HG03460 (cell line): ENCODE results near the gene PSME2.
"Not testable (repeated sequence)": the region's sequence is repeated elsewhere in the genome, so short reads cannot be mapped to it uniquely, and the experiment has no call there.

Experiments used
- ATAC-seq: cut with Tn5 transposase; IDR thresholded peaks from one replicate; pipeline ENCODE4 v1.9.1; 2021; ENCODE audit not compliant: unreplicated experiment

The PSME2 gene

GRCh38 chr14:24115422-24116127 is 30.8 kb downstream of the PSME2 start:
- ATAC-seq: no peak

GRCh38 chr14:24114532-24115421 is 31.6 kb downstream of the PSME2 start, which contains the start of the genes DCAF11 and NRL:
Gene DCAF11, plus strand, starts transcription at chr14:24114777. Its CDS starts 818 bp downstream, at chr14:24115595.
Gene NRL, minus strand, starts transcription at chr14:24114949. Its CDS starts 32,101 bp downstream, at chr14:24082848.
- ATAC-seq: peak; percentile 82

GRCh38 chr14:24113801-24114531 is 32.4 kb downstream of the PSME2 start:
- peak; percentile 33 for ATAC-seq

DNA sequence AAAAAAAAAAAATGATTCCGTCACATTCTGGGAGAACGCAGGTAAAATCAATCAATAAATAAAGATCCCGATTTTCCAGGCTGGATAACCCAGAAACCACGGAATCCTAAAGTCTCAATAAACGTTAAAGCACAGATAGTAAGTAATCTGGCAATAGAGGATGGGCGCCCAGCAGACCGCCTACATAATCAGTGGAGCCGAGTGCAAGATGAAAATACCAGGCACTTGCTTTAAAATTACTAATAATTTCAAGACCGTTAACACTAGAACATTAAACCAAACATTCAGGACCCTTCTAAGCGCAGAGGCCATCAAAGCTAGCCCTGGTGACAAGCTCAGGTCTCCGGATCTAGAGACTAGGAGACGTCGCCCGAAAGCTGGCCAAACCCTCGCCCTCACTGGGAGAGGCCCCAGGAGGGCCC is 33.0 kb downstream of the PSME2 start:
- ATAC-seq: no peak

- ATAC-seq: no peak
Measured at GRCh38 chr14:24110523-24110922, 35.9 kb downstream of the PSME2 start.

GRCh38 chr14:24110060-24110459 is 36.4 kb downstream of the PSME2 start:
- ATAC-seq: no peak

- peak; percentile 29 for ATAC-seq
Measured at GRCh38 chr14:24108336-24108874, 38.0 kb downstream of the PSME2 start.

DNA sequence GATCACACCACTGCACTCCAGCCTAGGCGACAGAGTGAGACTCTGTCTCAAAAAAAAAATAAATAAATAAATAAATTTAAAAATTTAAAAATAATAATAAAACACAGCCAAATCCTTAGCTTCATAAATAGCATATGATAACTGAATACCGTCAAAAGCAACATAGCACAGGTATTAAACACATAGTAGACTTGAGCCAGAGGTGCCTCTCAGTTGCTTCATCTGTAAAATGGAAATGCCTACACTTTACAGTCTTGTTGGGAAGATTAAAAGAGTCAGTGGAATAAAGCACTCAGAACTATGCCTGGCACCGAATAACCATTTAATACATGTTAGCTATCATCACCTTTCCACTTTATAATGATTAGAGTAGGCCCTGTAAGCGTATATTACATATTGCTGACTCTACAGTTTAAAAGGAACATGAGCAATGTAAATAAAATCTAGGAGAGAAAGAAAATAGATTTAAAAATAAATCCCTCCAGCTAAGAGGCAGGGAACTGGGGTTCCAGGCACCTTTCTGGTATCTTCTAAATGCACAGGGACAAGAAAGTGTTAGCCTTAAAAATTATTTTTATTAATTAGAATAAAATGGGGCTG is 39.6 kb downstream of the PSME2 start:
- no peak for ATAC-seq

DNA sequence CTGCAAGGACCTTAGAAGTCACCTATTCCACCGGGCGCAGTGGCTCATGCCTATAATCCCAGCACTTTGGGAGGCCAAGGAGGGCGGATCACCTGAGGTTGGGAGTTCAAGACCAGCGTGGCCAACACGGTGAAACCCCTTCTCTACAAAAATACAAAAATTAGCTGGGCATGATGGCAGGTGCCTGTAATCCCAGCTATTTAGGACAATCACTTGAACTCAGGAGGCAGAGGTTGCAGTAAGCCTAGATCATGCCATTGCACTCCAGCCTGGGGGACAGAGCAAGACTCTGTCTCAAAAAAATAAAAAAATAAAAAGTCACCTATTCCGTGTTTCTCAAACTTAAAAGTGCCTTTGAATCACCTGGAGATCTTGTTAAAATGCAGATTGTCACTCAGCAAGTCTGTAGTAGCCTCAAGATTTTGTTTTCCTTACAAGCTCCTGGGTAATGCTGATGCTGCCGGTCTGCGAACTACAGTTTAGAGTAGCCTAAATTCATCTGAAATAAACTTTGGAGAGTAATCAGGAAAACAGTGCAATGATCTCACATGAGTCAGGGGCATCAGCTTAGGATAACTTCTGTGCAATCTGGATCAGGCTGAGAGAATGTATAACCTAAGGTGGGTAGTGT is 40.7 kb downstream of the PSME2 start:
- not testable (repeated sequence) for ATAC-seq

DNA sequence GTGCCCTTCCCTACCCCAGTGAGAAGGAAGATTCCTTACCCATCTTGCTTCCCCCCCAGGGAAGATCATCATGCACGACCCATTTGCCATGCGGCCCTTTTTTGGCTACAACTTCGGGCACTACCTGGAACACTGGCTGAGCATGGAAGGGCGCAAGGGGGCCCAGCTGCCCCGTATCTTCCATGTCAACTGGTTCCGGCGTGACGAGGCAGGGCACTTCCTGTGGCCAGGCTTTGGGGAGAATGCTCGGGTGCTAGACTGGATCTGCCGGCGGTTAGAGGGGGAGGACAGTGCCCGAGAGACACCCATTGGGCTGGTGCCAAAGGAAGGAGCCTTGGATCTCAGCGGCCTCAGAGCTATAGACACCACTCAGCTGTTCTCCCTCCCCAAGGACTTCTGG is 43.0 kb downstream of the PSME2 start:
- ATAC-seq: no peak

DNA sequence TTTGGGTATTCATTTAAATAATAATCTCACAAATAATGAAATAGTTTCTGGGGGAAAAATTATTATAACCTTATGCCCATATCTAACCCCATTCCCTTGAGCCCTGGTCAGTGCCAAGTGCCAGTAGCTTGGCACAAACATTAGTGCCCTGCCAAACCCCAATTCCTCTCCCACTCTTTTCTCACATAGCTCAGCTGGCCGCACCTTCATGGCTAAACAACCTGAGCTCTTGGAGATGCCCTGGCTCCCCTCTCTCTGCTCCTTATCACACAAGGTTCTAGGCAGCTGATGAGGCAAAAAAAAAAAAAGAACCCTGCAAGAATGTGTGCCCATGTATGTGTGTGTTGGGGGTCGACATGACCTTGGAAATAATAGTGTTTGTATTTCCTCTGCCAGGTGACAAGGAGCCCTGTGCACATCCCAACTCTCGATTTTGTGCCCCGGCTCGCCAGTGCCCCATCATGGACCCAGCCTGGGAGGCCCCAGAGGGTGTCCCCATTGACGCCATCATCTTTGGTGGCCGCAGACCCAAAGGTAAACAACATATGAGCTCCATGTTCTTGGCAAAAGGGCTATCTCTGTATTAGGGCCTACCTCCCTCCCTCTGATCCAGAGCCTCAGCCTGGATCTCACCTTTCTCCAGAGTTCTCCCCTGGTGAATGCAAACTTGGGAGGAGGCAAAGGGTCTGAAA is 43.9 kb downstream of the PSME2 start:
- no peak for ATAC-seq

DNA sequence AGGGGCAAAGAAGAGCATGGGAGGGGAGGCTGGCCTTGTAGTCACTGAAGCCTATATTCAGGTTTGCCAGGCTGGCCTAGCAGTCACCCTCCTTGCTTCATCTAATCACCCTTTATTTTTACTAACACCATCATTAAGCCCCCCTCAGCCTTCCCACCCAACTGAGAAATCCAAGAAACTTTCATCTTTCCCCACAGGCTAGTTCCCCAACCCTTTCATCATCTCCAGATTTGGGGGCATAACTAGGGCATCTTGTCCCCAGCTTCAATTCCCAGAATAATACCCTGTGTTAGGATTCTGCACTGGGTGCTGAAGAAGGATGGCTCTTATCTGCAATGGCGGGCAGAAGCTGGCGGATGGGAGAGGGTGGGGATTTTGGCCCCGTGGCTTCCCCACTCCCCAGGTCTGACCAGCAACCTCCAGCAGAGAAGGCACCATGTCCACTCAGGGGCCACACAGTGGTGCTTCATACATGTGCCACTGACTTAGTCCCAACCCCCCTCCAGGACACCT is 45.4 kb downstream of the PSME2 start:
- ATAC-seq: no peak

DNA sequence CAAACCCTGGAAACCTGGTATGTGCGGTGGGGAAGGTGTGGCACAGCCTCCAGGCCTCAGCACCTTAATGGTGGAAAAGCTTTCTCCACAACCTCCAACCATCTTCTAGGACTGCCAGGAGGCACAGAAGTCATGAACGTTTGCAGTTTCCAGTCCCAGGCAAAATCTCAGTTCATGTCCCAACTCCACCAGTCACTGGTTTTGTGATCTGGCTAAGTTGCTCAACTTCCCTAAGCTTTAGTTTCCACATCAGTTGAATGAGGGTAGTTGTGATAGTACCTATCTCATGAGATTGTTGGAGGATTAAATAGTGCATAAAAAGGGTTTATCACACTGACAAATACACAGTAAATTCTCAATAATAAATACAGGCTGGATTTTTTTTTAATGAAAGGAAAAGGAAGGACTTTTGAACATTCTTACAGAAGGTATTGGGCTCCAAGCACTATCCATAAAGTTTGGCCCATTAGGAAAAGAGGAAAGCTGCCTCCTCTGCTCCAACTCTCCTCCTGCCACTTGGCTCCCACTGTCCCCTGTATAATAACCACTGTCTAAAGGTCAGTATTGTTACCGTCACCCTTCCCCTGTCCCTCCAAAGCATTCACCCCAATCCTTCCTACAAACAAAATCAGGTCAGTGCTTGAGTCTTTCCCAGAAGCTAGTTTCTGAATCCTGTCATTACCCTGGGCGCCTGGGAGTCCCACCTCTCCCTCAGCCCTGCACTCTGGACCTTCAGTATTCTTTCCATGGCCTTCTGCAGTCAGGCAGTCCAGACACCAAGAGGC is 46.0 kb downstream of the PSME2 start:
- no peak for ATAC-seq

GRCh38 chr14:24098927-24099813 is 47.2 kb downstream of the PSME2 start:
- ATAC-seq: no peak

GRCh38 chr14:24098229-24098926 is 48.0 kb downstream of the PSME2 start:
- no peak for ATAC-seq

DNA sequence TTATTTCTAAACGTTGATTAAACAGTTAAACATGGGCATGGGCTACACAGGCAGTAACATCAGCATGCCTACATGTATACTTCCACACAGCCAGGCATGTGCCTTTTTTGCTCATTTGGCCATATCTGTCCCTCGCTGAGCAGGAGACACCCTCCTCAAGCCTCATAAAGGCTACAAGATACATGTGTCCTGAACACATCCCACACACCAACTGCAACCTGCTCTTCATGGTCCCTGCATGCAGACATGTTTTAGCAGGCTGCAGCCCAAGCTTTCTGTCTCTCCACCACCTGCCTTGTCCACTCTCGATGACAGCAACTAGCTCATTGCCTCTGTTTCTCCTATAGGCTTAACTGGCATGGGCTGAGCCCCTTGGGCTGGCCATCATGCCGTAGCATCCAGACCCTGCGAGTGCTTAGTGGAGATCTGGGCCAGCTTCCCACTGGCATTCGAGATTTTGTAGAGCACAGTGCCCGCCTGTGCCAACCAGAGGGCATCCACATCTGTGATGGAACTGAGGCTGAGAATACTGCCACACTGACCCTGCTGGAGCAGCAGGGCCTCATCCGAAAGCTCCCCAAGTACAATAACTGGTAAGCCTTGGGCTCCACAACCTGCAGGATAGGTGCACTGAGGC is 49.7 kb downstream of the PSME2 start:
- no peak for ATAC-seq
